Medulla oblongata (tissue), 1 donor: Measurements from ENCODE around the gene COPB2.
"Not testable (repeated sequence)": the region's sequence is repeated elsewhere in the genome, so short reads cannot be mapped to it uniquely, and the experiment has no call there.

ENCODE experiments used
- DNase-seq: peaks from one replicate; pipeline ENCODE4 v3.0.0-alpha.2; 2015; ENCODE audit errors: extremely low spot score

COPB2 gene

DNA sequence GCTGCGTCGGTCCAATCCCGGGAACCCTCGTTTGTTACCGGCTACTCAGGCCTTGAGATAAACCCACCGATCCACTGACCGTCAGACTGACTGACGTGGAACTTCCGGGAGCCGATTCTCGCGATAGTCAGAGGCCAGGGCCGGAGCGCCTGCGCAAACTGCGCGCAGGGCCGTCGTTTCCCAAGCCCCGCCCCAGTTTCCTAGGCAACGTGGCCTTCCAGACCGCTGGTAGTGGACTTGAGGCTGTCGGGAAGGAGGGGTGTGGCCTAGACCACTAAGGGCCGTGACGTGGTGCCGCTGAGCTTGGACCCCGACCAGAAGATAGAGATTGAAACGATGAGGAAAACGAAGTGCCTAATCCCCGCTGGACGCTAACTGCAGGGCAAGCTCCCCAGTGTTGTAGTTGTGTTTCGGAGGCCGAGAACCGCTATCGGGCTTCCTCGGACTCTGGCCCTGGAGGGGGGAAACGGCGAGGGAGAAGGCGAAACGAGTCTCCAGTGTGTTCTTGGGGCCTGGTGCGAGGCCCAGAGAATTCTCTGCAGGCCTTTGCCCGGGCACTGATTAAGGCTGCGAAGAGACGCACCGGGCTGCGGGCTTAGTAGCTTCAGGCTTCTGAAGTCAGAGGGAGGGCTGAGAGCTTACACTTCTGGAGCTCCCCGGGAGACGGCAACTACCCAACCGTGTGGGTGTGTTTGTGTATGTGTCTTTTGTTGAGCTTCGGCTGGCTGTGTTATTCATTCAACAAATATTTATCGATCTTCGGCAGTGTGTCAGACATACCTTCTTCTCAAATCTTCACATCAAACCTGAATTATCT, at the start of gene COPB2:
Gene COPB2 (minus strand): TSS at position 96 of the 817 bp plus-strand sequence. CDS start 97 bp downstream, outside the sequence.
- DNase-seq = peak; percentile 99

DNA sequence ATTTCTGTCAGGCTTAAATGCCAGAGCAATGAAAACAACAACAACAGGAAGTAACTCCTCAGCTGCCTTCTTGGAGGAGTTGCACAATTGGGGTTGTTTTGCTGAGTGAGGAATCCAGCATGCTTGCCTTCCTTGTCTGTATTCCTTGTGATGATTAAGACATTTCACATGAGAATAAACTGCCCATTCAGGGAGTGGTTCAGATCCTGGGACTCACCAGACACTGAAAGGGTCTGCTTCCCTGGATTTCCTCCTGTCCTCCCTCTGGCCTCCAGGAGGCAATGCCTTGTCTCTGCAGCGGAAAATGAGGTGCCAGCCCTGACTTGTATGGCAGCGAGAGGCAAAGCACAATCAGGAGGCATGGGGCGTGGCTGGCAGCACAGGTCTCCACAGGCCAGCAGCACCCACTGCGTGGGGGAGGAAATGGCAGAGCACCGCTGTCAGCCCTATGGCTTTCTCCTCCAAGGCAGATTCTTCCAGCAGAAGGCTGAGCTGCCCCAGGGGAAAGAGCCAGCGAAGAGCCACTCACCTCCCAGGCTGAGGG, 45.4 kb upstream of the COPB2 start:
- DNase-seq = no peak

DNA sequence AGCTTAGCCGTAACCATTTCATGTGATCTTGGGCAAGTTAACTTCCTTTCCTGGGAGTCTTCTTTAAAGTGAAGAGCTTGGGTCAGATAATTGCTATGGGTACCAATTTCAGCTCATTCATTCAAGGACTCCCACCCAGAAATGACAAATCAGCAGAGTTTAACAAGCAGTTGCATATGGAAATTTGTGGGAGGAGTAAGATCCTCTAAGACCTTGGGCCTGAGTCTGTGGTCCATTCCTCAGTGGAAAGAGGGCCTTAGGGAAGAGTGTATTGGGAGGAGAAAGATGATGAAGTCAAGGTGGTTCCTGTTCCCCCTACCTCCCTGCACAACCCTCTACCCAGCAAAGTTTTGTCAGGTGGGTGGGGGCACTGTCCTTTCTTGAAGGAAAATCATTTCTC, 44.8 kb upstream of the COPB2 start:
- no peak for DNase-seq

DNA sequence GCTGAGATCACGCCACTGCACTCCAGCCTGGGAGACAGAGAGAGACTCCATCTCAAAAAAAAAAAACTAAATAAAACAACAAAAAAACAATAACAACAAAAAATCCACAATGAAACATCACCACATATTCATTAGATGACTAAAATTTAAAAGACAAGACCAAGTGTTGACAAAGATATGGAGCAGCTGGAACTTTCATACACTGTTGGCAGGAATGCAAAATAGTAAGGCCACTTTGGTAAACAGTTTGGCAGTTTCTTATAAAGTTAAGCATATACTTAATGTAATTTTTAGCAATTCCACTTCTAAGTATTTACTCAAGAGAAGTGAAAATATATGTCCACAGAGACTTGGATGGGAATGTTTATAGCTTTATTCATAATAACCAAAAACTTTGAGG, 43.6 kb upstream of the COPB2 start:
- no peak for DNase-seq

DNA sequence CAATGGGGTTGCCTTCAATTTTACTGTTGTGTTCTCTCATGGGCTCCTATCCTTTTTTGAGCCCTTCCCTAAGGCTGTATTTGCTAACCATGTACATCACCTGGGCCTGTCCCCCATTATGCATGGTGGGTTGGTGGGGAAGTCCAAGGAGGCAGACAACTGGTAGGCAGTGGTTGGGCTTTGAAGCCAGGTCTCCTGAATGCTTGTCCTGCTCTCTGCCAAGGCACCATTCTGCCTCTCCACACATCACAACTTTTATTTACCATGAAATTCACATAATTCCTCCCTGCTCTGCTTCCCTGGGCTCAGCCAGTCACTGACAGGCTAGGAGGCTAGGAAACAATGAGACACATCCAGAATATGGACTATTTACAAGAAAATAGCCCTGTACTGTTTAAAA, 41.0 kb upstream of the COPB2 start:
- no peak for DNase-seq

DNA sequence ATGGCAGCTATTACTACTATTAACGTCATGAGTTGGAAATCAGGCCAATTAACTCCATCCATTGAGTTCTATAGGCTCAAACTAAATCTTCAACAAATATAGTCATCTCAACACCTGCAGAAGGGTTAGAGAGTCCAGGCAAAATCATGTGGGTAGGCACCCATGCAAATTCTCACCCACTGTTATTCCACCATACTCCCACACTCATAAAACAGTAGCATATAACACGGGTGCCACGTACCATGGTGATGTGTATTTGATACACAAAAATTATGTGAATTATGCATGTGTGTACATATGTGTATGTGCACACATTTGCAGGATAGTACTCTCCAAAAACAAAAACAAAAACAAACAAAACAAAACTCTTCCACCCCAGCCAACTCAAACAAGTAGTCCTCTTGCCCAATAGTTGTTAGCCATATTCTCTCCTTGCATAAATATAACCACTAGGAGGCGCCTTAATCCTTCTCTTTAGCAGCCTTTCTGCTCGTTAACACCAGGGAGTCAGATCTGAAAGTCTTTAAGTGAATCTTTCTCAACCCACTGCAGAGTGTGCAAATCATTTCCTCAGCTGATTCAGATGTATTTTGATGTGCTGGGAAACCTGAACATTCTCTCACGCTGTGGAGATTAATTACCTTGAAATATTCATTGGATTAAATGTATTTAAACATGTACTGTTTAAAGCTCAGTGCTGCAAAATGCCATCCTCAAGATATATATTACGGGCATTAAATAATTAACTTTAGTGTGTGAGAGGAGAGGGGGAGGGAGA, 38.0 kb upstream of the COPB2 start:
- peak; percentile 94 for DNase-seq

DNA sequence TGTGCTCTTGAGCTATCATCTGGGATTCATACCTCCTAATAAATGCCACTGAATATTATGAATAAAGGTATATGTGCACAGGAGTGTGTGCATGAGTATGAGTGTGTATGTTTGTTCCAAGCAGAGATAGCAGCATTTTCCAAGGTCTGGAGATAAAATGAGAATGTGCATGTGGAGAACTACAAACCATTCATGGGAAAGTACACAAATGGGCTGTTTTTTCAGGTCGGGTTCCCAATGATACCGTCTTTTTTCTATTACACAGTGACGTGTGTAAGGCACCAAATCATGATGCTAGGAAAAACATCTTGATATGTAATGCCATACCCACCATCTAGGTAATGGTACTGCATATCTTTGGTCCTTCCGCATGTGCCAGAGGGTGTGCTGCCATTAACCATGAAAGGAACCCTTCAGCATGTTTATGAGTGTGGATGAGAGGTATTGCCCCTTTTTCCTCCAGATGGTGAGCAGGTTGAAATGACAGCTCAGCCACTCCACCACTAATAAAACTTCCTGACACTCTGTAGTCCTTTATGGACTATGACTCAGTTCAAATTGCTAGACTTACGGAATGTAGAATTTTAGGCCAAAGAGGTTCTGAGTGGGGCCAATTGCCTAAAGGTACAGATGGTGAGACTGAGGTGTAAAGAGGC, 36.4 kb upstream of the COPB2 start:
- DNase-seq = no peak

DNA sequence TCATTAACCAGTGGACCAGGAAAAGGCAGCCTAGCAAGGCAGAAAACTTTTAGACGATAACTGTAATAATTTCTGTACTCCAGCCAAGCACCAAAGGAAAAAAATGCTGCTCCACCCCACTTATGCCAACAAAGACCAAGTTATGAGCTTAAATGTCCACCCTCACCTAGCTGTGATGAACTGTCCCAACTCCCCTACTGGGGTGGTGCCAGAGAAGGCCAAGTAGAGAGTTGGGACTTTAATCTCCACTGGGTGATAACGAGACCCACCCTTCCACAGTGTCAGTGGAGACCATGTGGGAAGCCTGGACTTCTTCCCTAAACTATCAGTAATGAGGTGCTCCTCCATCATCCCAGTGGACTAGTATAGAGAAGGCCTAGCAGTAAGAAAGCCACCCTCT, 33.8 kb upstream of the COPB2 start:
- DNase-seq = no peak

DNA sequence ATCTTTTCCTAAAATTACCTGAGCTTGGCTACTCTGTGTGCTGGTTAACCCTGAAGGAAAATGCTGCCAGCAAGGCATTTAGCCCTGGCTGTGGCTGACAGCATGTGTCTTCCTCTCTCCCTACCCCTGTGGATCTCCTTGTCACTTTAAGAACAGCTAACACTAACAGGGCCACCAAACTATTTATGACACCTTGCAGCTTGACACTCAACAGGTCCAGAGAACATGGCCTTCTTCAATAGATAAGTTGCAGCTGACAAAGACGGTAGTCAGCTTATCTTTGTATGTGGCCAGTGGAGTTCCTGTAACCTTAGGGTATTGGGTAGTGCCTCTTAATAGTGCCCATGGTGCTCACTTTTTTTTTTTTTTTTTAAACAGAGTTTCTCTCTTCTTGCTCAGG, 32.0 kb upstream of the COPB2 start:
- DNase-seq = no peak

DNA sequence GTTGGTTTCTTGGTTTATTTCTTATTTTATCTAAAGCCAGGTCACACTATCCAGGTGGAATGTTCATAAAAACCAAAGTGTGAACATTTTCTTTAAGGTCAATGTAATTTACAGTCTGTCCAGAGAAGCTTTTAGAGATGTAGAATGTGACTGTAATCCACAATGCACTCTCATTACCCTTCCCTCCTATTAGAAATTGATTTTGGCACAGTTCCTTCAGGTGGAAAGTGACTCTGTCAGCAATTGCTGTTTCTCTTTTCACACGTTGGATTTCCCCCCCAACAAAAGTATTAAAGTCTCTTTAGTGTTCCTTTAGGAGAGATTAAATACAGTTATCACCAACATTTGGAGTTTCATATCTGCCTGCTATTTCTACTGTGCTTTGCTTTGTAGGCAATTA, 31.6 kb upstream of the COPB2 start:
- no peak for DNase-seq

DNA sequence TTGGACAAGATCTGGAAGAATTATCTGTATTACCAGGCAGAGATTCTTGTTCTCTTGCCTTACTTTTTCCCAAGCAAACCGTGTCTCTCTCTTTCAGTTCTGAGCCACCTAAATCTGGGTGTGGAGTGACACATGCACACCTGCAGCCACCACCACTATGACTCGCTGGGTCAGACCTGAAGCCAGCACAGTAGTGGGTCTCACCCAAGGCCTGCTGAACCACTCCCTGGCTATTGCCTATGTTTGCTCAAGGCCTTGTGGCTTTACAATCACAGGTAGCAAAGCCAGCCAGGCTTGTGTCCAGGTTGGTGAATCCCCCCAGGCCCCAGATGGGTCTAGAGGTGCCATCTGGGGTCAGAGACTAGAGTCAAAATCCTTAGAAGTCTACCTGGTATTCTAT, 28.7 kb upstream of the COPB2 start:
- no peak for DNase-seq

DNA sequence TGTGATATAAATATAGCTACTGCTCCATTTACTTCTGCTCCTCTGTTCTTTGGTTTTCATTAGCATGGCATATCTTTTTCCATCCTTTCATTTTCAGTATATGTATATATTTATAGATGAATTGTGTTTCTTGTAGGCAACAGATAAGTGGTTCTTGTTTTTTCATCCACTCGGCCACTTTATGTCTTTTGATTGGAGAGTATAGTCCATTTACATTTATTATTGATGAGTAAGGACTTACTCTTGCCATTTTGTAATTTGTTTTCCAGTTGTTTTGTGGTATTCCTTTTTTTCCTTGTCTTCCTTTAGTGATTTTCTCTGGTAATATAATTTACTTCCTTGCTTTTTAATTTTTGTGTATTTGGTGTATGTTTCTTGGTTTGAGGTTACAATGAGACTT, 26.8 kb upstream of the COPB2 start:
- no peak for DNase-seq

DNA sequence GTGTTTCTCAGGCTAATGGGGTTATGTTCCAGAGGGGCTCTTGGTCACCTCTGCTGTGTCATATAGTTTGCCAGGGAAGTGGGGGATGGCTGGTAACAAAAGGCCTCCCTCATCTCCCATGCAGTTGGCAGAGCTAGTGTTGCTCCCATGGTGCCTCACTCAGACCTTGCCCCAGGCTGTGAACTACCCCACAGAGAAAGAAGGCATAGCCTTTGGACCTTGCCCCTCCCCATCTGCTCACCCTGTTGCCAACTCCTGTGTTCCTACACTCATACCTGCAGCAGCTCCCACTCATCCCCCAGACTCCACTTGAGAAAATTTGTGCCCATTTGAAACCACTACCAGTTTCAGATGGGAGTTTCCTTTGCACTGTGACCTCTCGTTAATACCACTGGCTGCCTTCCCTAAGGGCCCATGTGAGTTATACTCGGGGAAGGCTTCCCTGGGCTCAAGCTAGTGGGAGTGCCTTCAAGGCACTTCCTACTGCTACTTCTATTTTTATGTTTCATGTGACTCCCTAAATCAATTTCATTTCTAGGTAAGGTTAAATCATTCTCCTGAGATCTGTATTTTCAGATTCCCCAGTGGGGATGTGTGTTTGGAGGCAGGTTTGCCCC, 25.3 kb upstream of the COPB2 start:
- no peak for DNase-seq

DNA sequence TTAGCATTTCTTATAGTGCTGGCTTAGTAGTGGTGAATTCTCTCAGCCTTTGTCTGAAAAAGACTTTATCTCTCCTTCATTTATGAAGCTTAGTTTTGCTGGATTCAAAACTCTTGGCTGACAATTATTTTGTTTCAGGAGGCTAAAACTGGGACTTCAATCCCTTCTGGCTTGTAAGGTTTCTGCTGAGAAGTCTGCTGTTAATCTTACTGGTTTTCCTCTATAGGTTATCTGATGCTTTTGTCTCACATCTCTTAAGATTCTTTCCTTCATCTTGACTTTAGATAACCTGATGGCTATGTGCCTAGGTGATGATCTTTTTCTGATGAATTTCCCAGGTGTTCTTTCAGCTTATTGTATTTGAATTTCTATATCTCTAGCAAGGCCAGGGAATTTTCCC, 23.4 kb upstream of the COPB2 start:
- not testable (repeated sequence) for DNase-seq

DNA sequence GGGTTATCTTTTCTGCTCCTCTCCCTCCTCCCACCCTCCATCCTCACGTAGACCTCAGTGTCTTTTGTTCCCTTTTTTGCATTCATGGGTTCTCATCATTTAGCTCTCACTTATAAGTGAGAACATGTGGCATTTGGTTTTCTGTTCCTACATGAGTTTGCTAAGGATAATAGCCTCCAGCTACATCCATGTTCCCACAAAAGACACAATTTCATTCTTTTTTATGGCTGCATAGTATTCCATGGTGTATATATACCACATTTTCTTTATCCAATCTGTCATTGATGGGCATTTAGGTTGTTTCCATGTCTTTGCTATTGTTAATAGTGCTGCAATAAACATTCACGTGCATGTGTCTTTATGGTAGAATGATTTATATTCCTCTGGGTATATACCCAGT, 11.7 kb upstream of the COPB2 start:
- DNase-seq = not testable (repeated sequence)

DNA sequence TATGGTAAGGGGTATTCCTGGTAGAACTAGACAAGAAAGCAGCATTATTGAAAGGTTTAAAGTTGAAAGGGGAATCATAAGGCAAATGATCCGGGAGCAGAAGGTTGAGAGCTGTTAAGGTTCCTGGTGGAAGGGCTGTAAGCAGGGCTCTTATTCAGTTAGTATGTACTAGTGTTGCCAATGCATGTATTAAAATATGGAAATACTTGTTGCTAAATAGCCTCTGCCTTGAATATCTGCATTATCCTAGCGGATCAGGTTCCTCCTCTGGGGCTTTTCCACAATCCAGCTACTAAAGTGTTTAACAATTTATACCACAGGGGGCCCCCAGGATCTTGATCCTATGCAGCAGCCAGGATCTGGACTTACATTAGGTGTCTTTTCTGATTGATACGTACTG, 7.3 kb upstream of the COPB2 start:
- DNase-seq = no peak

DNA sequence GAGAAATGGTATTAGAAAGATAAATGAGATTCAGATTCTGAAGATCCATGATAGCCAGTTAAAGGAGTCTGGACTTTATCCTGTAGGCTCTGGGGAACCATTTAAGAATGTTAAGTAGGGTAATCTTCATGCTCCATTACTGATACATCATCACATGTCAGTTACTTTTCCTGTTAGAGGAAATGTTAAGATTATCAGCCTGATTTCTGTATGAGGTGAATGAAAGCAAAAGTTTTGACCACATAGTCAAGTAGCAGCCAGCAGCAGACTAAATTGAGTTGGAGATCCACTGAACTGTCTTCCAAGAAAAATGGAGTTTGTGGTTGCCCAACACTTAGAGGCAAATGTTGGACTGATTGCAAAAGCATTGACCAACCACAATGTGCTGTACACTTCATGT, 4.7 kb upstream of the COPB2 start:
- no peak for DNase-seq

DNA sequence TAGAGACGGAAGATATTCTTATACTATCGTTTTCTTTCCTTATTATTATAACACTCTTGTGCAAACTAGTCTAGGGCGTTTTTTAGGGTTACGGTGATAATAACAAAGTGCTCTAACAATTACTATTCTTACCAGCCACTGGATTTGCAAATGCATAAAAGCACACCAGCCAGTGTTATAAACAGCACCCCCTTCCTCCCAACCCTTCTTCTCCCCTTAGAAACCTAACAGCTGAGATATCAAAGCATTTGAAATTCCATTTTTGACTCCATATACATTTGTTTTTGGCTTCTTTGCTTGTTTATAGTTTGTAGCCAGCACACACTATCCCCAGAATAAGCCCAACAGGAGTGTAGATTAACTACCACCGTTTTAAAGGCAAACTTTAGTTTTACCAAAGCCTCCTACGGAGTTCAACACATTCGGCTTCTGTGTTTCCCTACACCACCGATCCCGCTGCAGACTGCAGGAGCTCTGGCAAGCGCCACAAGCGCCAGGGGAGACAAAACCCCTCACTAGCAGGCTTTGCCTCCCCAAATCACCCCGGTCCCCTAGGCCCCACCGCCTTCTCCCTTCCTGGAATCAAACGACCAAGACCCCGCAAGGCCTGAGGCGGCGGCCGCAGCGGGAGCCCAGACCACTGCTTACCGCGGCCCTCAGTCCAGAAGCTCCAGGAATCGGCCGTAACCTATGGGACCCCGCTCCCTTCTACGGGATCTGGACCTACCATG, 461 bp downstream of the COPB2 start:
- no peak for DNase-seq

DNA sequence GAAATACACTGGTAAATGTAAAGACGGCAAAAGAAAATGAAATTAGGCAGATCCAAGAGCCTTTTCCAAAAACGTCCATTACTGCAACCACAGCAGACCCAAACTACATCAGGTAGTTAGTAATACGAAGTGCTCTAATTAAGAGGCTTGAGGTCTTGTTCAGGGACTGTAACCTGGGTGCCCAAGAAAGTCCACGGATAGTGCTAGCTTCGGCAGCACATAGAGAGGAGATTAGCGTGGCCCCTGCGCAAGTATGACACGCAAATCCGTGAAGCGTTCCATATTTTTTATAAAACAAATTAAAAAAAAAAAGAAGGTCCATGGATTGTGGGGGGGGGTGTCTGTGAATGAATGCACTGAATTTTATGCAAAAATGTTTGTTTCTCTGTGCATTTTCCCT, 1.4 kb downstream of the COPB2 start:
- DNase-seq = no peak

DNA sequence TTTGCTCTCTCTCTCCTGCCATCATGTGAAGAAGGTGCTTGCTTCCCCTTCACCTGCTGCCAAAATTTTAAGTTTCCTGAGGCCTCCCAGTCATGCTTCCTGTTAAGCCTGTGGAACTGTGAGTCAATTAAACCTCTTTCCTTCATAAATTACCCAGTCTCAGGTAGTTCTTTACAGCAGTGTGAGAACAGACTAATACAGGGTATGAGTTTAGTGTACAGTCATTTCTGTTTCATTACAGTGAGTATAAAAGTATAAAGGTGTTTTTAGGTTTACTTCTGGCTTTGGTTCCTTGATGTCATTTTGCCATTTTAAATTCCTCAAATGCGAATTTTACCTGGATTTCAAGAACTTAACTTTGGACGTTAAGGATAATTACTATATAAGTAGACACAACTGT, 7.2 kb downstream of the COPB2 start:
- DNase-seq = not testable (repeated sequence)

DNA sequence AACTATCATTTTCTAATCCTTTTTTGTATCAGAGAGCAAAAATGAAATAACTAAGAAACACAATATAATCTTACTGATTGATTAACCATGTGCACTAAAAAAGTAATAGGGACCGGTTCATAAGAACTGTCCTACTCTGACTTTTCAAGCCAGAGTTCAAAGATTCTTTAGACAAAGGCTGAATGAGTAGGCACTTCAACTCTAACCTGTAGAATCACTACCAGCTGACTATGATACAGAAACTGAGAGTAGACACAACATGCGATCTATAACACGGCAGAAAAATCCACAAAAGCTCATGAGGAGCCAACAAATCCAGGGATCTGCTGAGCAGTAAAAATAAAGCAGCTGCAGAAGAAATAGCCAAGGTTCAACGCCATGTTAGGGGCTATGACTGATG, 8.9 kb downstream of the COPB2 start:
- no peak for DNase-seq
